OCI-LY3 (cell line): ENCODE measurements around the gene GALNT18.

Experiments used
- H2AFZ ChIP-seq: fragments of 200-600, 300-600 bp; shearing (Covaris generic); 2 replicates; pipeline ENCODE4 v1.6.0; 2014; ENCODE audit warnings: antibody characterized with exemption, low read depth, low read length
- H3K27ac ChIP-seq: fragments of 200-600, 300-600 bp; sonication (generic); 2 replicates; pipeline ENCODE4 v1.5.1; 2014; ENCODE audit warnings: mild to moderate bottlenecking, low read length, moderate library complexity, mixed read lengths
- H3K27me3 ChIP-seq: fragments of 200-600, 300-600 bp; sonication (generic); 2 replicates; pipeline ENCODE4 v1.6.1; 2014; ENCODE audit warnings: low read depth, low read length, mixed read lengths
- H3K36me3 ChIP-seq: fragments of 200-600, 300-600 bp; sonication (generic); replicated peaks from 2 replicates; pipeline ENCODE3; 2014; ENCODE audit warnings: low read depth, low read length, mixed read lengths
- H3K4me1 ChIP-seq: fragments of 300-600, 200-600 bp; sonication (generic); 2 replicates; pipeline ENCODE4 v1.6.1; 2014; ENCODE audit warnings: low read length, mixed read lengths
- H3K4me2 ChIP-seq: fragments of 200-600, 300-600 bp; sonication (generic); 2 replicates; pipeline ENCODE4 v1.6.1; 2014; ENCODE audit warnings: low read length, mixed read lengths
- H3K4me3 ChIP-seq: fragments of 300-600, 200-600 bp; sonication (generic); 2 replicates; pipeline ENCODE4 v1.5.1; 2014; ENCODE audit warnings: antibody characterized with exemption, mild to moderate bottlenecking, low read length, moderate library complexity
- H3K79me2 ChIP-seq: fragments of 300-600, 200-600 bp; shearing (Covaris generic); 2 replicates; pipeline ENCODE4 v1.6.1; 2014; ENCODE audit warnings: mild to moderate bottlenecking, low read length, mixed read lengths
- H3K9ac ChIP-seq: fragments of 300-600, 200-600 bp; shearing (Covaris generic); 2 replicates; pipeline ENCODE4 v1.6.0; 2014; ENCODE audit warnings: mild to moderate bottlenecking, low read length, moderate library complexity
- H3K9me3 ChIP-seq: fragments of 200-600, 300-600 bp; shearing (Covaris generic); 2 replicates; pipeline ENCODE4 v1.6.1; 2014; ENCODE audit warnings: low read length, mixed read lengths; ENCODE audit not compliant: insufficient read depth
- H4K20me1 ChIP-seq: fragments of 200-600, 300-600 bp; sonication (generic); 2 replicates; pipeline ENCODE4 v1.6.1; 2016; ENCODE audit warnings: low read length, mixed read lengths; ENCODE audit not compliant: insufficient read depth
- EZH2phosphoT487 ChIP-seq: fragments of 200-600 bp; shearing (Covaris generic); IDR thresholded peaks from 2 replicates; pipeline ENCODE4 v1.6.1; 2018; ENCODE audit warnings: antibody characterized with exemption, mixed run types, low read depth
- TF ChIP-seq, protein P1 (sequence below): fragments of 200-600, 300-600 bp; sonication (generic); IDR thresholded peaks from 2 replicates; pipeline ENCODE4 v1.5.1; 2014; ENCODE audit warnings: antibody characterized with exemption, low read length, low read depth

Gene GALNT18

DNA sequence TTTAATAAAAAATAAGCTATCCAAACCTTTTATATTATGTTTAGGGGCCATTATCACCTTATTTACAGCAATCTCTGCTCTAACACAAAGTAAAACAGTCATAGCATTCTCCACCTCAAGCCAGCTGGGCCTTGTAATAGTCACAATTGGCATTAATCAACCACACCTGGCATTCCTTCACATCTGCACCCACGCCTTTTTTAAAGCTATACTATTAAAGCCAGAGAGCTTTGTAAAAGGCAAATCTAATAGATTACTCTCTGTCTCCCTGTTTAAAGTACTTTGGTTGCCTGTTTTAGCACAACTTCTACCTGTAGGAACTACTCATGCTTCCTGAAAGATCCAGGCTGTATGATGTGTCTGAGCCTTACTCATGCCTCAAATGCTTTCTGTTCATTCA, 381.8 kb downstream of the GALNT18 start:
- no peak overlapping the region for H3K4me3 ChIP-seq
- H3K9ac ChIP-seq = no peak overlapping the region
- no peaks in the 10 kb centered on the region for H3K9me3 ChIP-seq
- no peaks in the 10 kb centered on the region for H3K36me3 ChIP-seq
- H3K27me3 ChIP-seq = no peaks in the 10 kb centered on the region
- H2AFZ ChIP-seq = no peak overlapping the region
- H3K4me2 ChIP-seq = no peak overlapping the region
- peaks cover 5% of the 10 kb centered on the region; the same call in 1 of the 2 replicates for H3K4me1 ChIP-seq
- no peaks in the 10 kb centered on the region for H4K20me1 ChIP-seq
- H3K79me2 ChIP-seq = no peaks in the 10 kb centered on the region
- H3K27ac ChIP-seq = no peak overlapping the region
- TF ChIP-seq, protein P1, sequence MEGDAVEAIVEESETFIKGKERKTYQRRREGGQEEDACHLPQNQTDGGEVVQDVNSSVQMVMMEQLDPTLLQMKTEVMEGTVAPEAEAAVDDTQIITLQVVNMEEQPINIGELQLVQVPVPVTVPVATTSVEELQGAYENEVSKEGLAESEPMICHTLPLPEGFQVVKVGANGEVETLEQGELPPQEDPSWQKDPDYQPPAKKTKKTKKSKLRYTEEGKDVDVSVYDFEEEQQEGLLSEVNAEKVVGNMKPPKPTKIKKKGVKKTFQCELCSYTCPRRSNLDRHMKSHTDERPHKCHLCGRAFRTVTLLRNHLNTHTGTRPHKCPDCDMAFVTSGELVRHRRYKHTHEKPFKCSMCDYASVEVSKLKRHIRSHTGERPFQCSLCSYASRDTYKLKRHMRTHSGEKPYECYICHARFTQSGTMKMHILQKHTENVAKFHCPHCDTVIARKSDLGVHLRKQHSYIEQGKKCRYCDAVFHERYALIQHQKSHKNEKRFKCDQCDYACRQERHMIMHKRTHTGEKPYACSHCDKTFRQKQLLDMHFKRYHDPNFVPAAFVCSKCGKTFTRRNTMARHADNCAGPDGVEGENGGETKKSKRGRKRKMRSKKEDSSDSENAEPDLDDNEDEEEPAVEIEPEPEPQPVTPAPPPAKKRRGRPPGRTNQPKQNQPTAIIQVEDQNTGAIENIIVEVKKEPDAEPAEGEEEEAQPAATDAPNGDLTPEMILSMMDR = no peak
- no peak for TF ChIP-seq EZH2phosphoT487

DNA sequence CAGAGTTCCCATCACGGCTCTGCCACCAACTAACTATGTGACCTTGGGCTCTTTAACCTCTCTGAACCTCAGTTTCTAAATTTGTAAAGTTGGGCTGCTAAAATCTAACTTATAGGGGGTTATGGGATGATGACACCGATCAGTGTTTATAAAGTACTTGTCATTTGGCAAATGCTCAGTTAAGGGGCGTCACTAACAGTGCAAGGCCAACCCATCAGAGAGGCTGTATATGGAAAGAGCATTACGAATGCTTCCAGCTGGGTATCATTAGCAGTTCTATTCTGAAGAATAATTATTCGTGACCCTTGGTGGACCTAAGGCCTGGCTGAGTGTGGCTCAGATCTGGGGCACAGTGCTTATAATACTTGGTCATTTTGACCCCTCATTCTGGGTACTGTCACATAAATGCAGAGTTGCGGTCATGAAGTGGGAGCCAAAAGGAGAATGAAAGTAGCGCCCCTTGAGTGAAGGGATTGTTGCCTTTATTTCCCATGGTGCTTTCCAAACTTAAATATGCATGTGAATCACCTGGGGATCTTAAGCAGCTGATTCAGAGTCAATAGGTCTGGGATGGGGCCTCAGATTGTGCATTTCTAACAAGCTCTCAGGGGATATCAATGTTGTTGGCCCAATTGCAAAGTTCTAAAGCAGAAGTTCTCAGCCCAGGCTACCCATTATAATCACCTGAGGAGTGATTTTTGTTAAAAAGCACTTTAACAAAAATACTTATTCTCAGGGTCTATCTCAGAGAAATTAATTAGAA, 384.6 kb downstream of the GALNT18 start:
- Histone ChIP-seq H3K9me3 (no peaks in the 10 kb centered on the region), H3K9ac (no peak overlapping the region), H3K4me2 (no peak overlapping the region), H3K27ac (no peak overlapping the region), H3K4me3 (no peak overlapping the region), H3K27me3 (peaks cover 4% of the 10 kb centered on the region; the same call in 1 of the 2 replicates), H3K36me3 (no peaks in the 10 kb centered on the region), H3K4me1 (no peaks in the 10 kb centered on the region), H2AFZ (no peak overlapping the region), H3K79me2 (no peaks in the 10 kb centered on the region), H4K20me1 (no peaks in the 10 kb centered on the region)
- no peak for TF ChIP-seq EZH2phosphoT487

DNA sequence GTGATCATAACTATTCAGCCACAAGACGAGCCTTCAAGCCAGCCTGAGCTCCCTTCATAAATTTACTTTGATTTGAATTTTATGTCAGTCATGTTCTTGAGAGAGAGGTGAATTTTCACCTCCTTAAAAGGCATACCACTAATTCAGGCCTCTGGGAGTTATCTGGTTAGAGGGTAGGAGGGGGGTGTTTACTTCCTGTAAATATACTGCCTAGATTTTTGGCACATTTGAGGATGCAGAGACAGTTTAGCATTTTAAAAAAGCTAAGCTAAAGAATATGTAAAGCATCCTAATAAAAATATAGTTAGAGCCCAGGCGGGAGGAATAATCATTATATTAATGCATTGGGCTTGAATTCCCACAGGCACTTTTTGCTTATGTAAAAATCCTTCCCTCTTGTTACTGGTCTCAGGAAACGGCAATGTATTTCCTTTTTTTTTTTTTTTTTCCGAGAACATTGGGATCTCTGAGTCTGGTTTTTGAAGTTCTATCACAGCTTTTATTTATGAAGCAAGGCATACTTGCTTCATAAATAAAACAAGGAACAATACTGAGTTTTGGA, 385.2 kb downstream of the GALNT18 start:
- Histone ChIP-seq H2AFZ (no peak overlapping the region), H4K20me1 (no peaks in the 10 kb centered on the region), H3K4me2 (no peak overlapping the region)

DNA sequence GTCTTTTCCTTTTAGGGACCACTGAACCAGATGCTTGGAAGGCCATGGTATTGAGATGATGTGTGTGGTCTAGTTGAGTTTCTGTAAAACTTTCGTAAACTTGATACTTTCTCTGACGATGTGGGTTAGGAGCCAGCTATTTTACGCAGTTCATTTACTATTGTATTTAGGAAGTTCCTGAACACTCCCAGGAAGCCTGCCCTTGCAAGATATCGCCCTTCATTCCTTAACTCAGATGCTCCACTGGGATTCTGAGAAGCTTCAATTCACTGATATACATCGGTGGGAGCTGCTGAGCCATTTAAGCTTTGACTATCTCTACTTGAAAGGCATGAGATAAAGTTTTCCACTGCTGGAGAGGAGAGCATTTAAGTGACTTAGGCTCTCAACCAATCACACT, 390.0 kb downstream of the GALNT18 start:
- H4K20me1 ChIP-seq = no peaks in the 10 kb centered on the region
- TF ChIP-seq, protein P1 = no peak
- TF ChIP-seq EZH2phosphoT487 = no peak
- H3K27me3 ChIP-seq = peaks cover 9% of the 10 kb centered on the region; the same call in 1 of the 2 replicates
- H3K79me2 ChIP-seq = no peaks in the 10 kb centered on the region
- no peaks in the 10 kb centered on the region for H3K36me3 ChIP-seq
- no peak overlapping the region for H2AFZ ChIP-seq
- H3K27ac ChIP-seq = no peak overlapping the region
- no peaks in the 10 kb centered on the region for H3K9me3 ChIP-seq
- H3K4me3 ChIP-seq = no peak overlapping the region
- H3K4me2 ChIP-seq = no peak overlapping the region
- H3K9ac ChIP-seq = no peak overlapping the region
- H3K4me1 ChIP-seq = no peaks in the 10 kb centered on the region

More for the DNA sequence above, 385.2 kb downstream of the GALNT18 start:
- Histone ChIP-seq H3K4me1 (no peaks in the 10 kb centered on the region), H3K9me3 (no peaks in the 10 kb centered on the region), H3K4me3 (no peak overlapping the region), H3K27me3 (peaks cover 6% of the 10 kb centered on the region; the same call in 1 of the 2 replicates), H3K36me3 (no peaks in the 10 kb centered on the region), H3K79me2 (no peaks in the 10 kb centered on the region), H3K9ac (no peak overlapping the region), H3K27ac (no peak overlapping the region)
- TF ChIP-seq, protein P1 = no peak
- TF ChIP-seq EZH2phosphoT487 = no peak
